Mesenchymal stem cell (in vitro differentiated cells and primary cell): ENCODE data around the gene MKI67.

Experiments
- DNase-seq: peaks from one replicate; pipeline ENCODE4 v3.0.0-alpha.2; 2013
- H2AFZ ChIP-seq: one replicate; pipeline ENCODE4 v1.6.1; 2013; ENCODE audit warnings: low read depth, mild to moderate bottlenecking, control low read depth, inconsistent platforms, low read length, moderate library complexity
- H2AK5ac ChIP-seq: 2 replicates; pipeline ENCODE4 v1.6.1; 2013; ENCODE audit warnings: low read length, moderate library complexity, mild to moderate bottlenecking, inconsistent platforms; ENCODE audit not compliant: severe bottlenecking
- H2BK120ac ChIP-seq: one replicate; pipeline ENCODE4 v1.6.1; 2013; ENCODE audit warnings: low read depth, mild to moderate bottlenecking, inconsistent platforms, low read length, moderate library complexity
- H2BK12ac ChIP-seq, 2 experiments: one replicate each; pipeline ENCODE4 v1.6.1; 2013; ENCODE audit warnings: inconsistent platforms in 2 of 2, low read length in 2 of 2, mild to moderate bottlenecking in 2 of 2, moderate library complexity in 2 of 2, control low read depth in 1 of 2
- H2BK15ac ChIP-seq: one replicate; pipeline ENCODE4 v1.6.1; 2013; ENCODE audit warnings: mild to moderate bottlenecking, low read depth, inconsistent platforms; ENCODE audit not compliant: poor library complexity, severe bottlenecking
- H2BK5ac ChIP-seq: 2 replicates; pipeline ENCODE4 v1.6.1; 2013; ENCODE audit warnings: low read depth, mild to moderate bottlenecking, low read length, control low read depth, inconsistent platforms; ENCODE audit not compliant: poor library complexity, severe bottlenecking
- H3K14ac ChIP-seq, 2 experiments: one replicate each; pipeline ENCODE4 v1.6.1; 2013; ENCODE audit warnings: inconsistent platforms in 2 of 2, low read length in 2 of 2, control low read depth in 1 of 2, mild to moderate bottlenecking in 1 of 2, moderate library complexity in 1 of 2
- H3K18ac ChIP-seq, 2 experiments: one replicate each; pipeline ENCODE4 v1.6.1; 2013; ENCODE audit warnings: inconsistent platforms in 2 of 2, low read length in 2 of 2, control low read depth in 1 of 2, low read depth in 1 of 2, mild to moderate bottlenecking in 1 of 2
- H3K23ac ChIP-seq, 2 experiments: one replicate each; pipeline ENCODE4 v1.6.1; 2013; ENCODE audit warnings: inconsistent platforms in 2 of 2, low read length in 2 of 2, mild to moderate bottlenecking in 2 of 2, moderate library complexity in 2 of 2, control low read depth in 1 of 2
- H3K27ac ChIP-seq: 2 replicates; pipeline ENCODE4 v1.5.1; 2013; ENCODE audit warnings: mild to moderate bottlenecking, moderate library complexity, low read length, control low read depth, inconsistent platforms; ENCODE audit not compliant: poor library complexity, severe bottlenecking
- H3K27me3 ChIP-seq, 2 experiments: 2 replicates each; pipeline versions ENCODE4 v1.6.1 to v1.7.0; 2013; ENCODE audit warnings: low read length in 2 of 2, mild to moderate bottlenecking in 2 of 2, moderate library complexity in 2 of 2, control low read depth in 1 of 2, inconsistent platforms in 1 of 2; ENCODE audit not compliant: control insufficient read depth in 1 of 2, insufficient read depth in 1 of 2
- H3K36me3 ChIP-seq, 2 experiments: 2 replicates each; pipeline versions ENCODE4 v1.6.1 to v1.7.0; 2013; ENCODE audit warnings: low read length in 2 of 2, control low read depth in 1 of 2, inconsistent platforms in 1 of 2, low read depth in 1 of 2, mild to moderate bottlenecking in 1 of 2; ENCODE audit not compliant: insufficient read depth in 2 of 2, control insufficient read depth in 1 of 2
- H3K4ac ChIP-seq, 2 experiments: one replicate each; pipeline ENCODE4 v1.6.1; 2013; ENCODE audit warnings: inconsistent platforms in 2 of 2, low read length in 2 of 2, mild to moderate bottlenecking in 2 of 2, moderate library complexity in 2 of 2, control low read depth in 1 of 2, low read depth in 1 of 2
- H3K4me1 ChIP-seq: 2 replicates; pipeline ENCODE4 v1.6.1; 2013; ENCODE audit warnings: low read depth, low read length, control low read depth; ENCODE audit not compliant: control insufficient read depth, insufficient read depth
- H3K4me2 ChIP-seq: 2 replicates; pipeline ENCODE4 v1.6.1; 2013; ENCODE audit warnings: low read length, mild to moderate bottlenecking, inconsistent platforms; ENCODE audit not compliant: poor library complexity, severe bottlenecking
- H3K4me3 ChIP-seq, 2 experiments: 2 replicates each; pipeline versions ENCODE4 v1.5.1 to v1.7.0; 2013; ENCODE audit warnings: low read length in 2 of 2, mild to moderate bottlenecking in 2 of 2, control low read depth in 1 of 2, low read depth in 1 of 2; ENCODE audit not compliant: insufficient read depth in 1 of 2
- H3K79me1 ChIP-seq: replicated peaks from 2 replicates; pipeline ENCODE4 v1.6.1; 2013; ENCODE audit warnings: mild to moderate bottlenecking, control low read depth, low read length, inconsistent platforms; ENCODE audit not compliant: poor library complexity, severe bottlenecking
- H3K9ac ChIP-seq: 2 replicates; pipeline ENCODE4 v1.7.0; 2013; ENCODE audit warnings: mild to moderate bottlenecking, low read length, moderate library complexity
- H3K9me3 ChIP-seq: 2 replicates; pipeline ENCODE4 v1.7.0; 2013; ENCODE audit warnings: mild to moderate bottlenecking, low read length; ENCODE audit not compliant: control insufficient read depth
- H4K8ac ChIP-seq: one replicate; pipeline ENCODE4 v1.6.1; 2013; ENCODE audit warnings: inconsistent platforms, mild to moderate bottlenecking, low read length, moderate library complexity
- H4K91ac ChIP-seq: one replicate; pipeline ENCODE4 v1.6.1; 2013; ENCODE audit warnings: mild to moderate bottlenecking, low read length, inconsistent platforms
- WGBS: methylation state at CpG from one replicate; pipeline ENCODE4 v1.1.7; 2013; ENCODE audit warnings: mixed read lengths; 5-methylcytosine and 5-hydroxymethylcytosine counted together

The MKI67 gene

GRCh38 chr10:128150561-128150960, 24.3 kb upstream of the MKI67 start:
- no peak overlapping the region for H2AK5ac ChIP-seq
- no peak overlapping the region for H3K27ac ChIP-seq
- 77% methylated on average over 19 of the region's 20 CpGs for WGBS
- no peak overlapping the region for H4K8ac ChIP-seq
- H3K4ac ChIP-seq: peak overlapping the region; percentile 12 to 54
- H2BK5ac ChIP-seq: no peak overlapping the region
- no peak overlapping the region for H2BK15ac ChIP-seq
- no peaks in the 10 kb centered on the region for H3K9me3 ChIP-seq
- H3K9ac ChIP-seq: peak overlapping the region; percentile 78
- H3K27me3 ChIP-seq: peaks cover 8 to 36% of the 10 kb centered on the region in 2 experiments
- H2BK12ac ChIP-seq: no peak overlapping the region
- H2AFZ ChIP-seq: no peak overlapping the region
- no peak overlapping the region for H3K23ac ChIP-seq
- peaks cover 11% of the 10 kb centered on the region for H3K4me1 ChIP-seq
- H3K4me2 ChIP-seq: peak overlapping the region; percentile 99
- no peak for DNase-seq
- H3K18ac ChIP-seq: no peak overlapping the region
- no peaks in the 10 kb centered on the region for H3K36me3 ChIP-seq
- no peak overlapping the region for H4K91ac ChIP-seq
- no peaks in the 10 kb centered on the region for H3K79me1 ChIP-seq
- peak overlapping the region; percentile 27 for H2BK120ac ChIP-seq
- H3K4me3 ChIP-seq: peak overlapping the region in 1 of 2 experiments; percentile 91
- H3K14ac ChIP-seq: no peak overlapping the region

- no peak overlapping the region for H2BK120ac ChIP-seq
- H3K18ac ChIP-seq: peak overlapping the region; percentile 77 to 78
- H3K14ac ChIP-seq: peak overlapping the region in 1 of 2 experiments; percentile 99
- peaks cover 11% of the 10 kb centered on the region for H3K4me1 ChIP-seq
- H3K9ac ChIP-seq: peak overlapping the region; percentile 78
- no peak overlapping the region for H2BK15ac ChIP-seq
- H3K79me1 ChIP-seq: no peaks in the 10 kb centered on the region
- DNase-seq: peak; percentile 69
- peak overlapping the region; percentile 65 to 91 for H3K4me3 ChIP-seq
- no peak overlapping the region for H3K27ac ChIP-seq
- no peak overlapping the region for H2AK5ac ChIP-seq
- H3K4ac ChIP-seq: peak overlapping the region in 1 of 2 experiments; percentile 43
- peaks cover 8 to 34% of the 10 kb centered on the region in 2 experiments for H3K27me3 ChIP-seq
- H3K9me3 ChIP-seq: no peaks in the 10 kb centered on the region
- 1% methylated on average over 45 of the region's 53 CpGs for WGBS
- peak overlapping the region in 1 of 2 experiments; percentile 61 for H3K23ac ChIP-seq
- no peak overlapping the region for H2BK5ac ChIP-seq
- peak overlapping the region; percentile 89 for H4K8ac ChIP-seq
- no peaks in the 10 kb centered on the region for H3K36me3 ChIP-seq
- peak overlapping the region; percentile 36 for H4K91ac ChIP-seq
- peak overlapping the region; percentile 99 for H2AFZ ChIP-seq
- H2BK12ac ChIP-seq: peak overlapping the region in 1 of 2 experiments; percentile 87
- peak overlapping the region; percentile 99 for H3K4me2 ChIP-seq
Observed at GRCh38 chr10:128150045-128150493, 23.8 kb upstream of the MKI67 start.

GRCh38 chr10:128149267-128150014, 23.2 kb upstream of the MKI67 start:
- no peak overlapping the region for H3K4ac ChIP-seq
- no peak overlapping the region for H2AK5ac ChIP-seq
- H3K4me1 ChIP-seq: peaks cover 11% of the 10 kb centered on the region
- H2BK12ac ChIP-seq: no peak overlapping the region
- no peak overlapping the region for H3K23ac ChIP-seq
- no peak overlapping the region for H3K14ac ChIP-seq
- no peak overlapping the region for H2BK5ac ChIP-seq
- 71% methylated on average over 31 of the region's 61 CpGs for WGBS
- H2BK120ac ChIP-seq: no peak overlapping the region
- H2AFZ ChIP-seq: no peak overlapping the region
- H3K36me3 ChIP-seq: no peaks in the 10 kb centered on the region
- no peaks in the 10 kb centered on the region for H3K79me1 ChIP-seq
- peak overlapping the region; percentile 62 for H4K8ac ChIP-seq
- H3K4me2 ChIP-seq: peak overlapping the region; percentile 40
- H3K18ac ChIP-seq: no peak overlapping the region
- no peak overlapping the region for H4K91ac ChIP-seq
- no peak for DNase-seq
- no peak overlapping the region for H3K9ac ChIP-seq
- H3K27me3 ChIP-seq: peaks cover 8 to 29% of the 10 kb centered on the region in 2 experiments
- H3K4me3 ChIP-seq: peak overlapping the region in 1 of 2 experiments; percentile 65
- H3K27ac ChIP-seq: no peak overlapping the region
- no peaks in the 10 kb centered on the region for H3K9me3 ChIP-seq
- no peak overlapping the region for H2BK15ac ChIP-seq

GRCh38 chr10:128147669-128148068, 21.4 kb upstream of the MKI67 start:
- H3K4me1 ChIP-seq: peaks cover 11% of the 10 kb centered on the region
- peaks cover 0 to 11% of the 10 kb centered on the region in 2 experiments for H3K27me3 ChIP-seq
- no peak overlapping the region for H3K4me2 ChIP-seq
- H3K27ac ChIP-seq: no peak overlapping the region
- peak overlapping the region; percentile 38 for H3K9ac ChIP-seq
- peak; percentile 17 for DNase-seq
- H3K18ac ChIP-seq: no peak overlapping the region
- no peak overlapping the region for H2AK5ac ChIP-seq
- no peak overlapping the region for H2BK5ac ChIP-seq
- no peak overlapping the region for H2BK15ac ChIP-seq
- no peak overlapping the region for H3K14ac ChIP-seq
- no peak overlapping the region for H4K8ac ChIP-seq
- H2BK120ac ChIP-seq: no peak overlapping the region
- H3K4ac ChIP-seq: no peak overlapping the region
- 67% methylated on average over 1 of the region's 2 CpGs for WGBS
- no peaks in the 10 kb centered on the region for H3K9me3 ChIP-seq
- H4K91ac ChIP-seq: no peak overlapping the region
- H3K79me1 ChIP-seq: no peaks in the 10 kb centered on the region
- H3K36me3 ChIP-seq: no peaks in the 10 kb centered on the region
- H2BK12ac ChIP-seq: no peak overlapping the region
- H2AFZ ChIP-seq: no peak overlapping the region
- no peak overlapping the region for H3K23ac ChIP-seq
- H3K4me3 ChIP-seq: peak overlapping the region in 1 of 2 experiments; percentile 54
